Endothelial cell of umbilical vein (primary cell): ENCODE results near the gene MBOAT1. TPM values are rescaled to one million over a fixed set of nuclear protein-coding genes. Genes with fewer than 3 reads are reported as not detected.

Experiments used
- BruUV-seq: library from RNA; stranded (reverse); fragments of 400-500 nt; replicated peaks from 2 replicates; lab custom pipeline; 2021; lab: Mats Ljungman, UMichigan
- CTCF ChIA-PET: fragments of 300-600, 350-600 bp; sonication (Branson Sonifier 250); formaldehyde crosslinking; loops from one replicate; lab custom pipeline; 2021; ENCODE audit warnings: antibody characterized with exemption, inconsistent platforms; lab: Charles Lee
- POLR2A ChIA-PET: fragments of 300-600, 350-600 bp; sonication (Branson Sonifier 250); formaldehyde crosslinking; loops from one replicate; lab custom pipeline; 2021; ENCODE audit warnings: antibody characterized with exemption, inconsistent platforms; lab: Charles Lee
- DNase-seq: peaks from one replicate; pipeline ENCODE4 v3.0.0-alpha.2; 2011; ENCODE audit warnings: low read depth, low spot score
- FAIRE-seq: peaks from 2 replicates; lab custom pipeline; 2011; peaks lifted over from hg19 to GRCh38; lab: Jason Lieb, UNC
- H2AFZ ChIP-seq: 2 replicates; pipeline ENCODE4 v1.6.0; 2012; ENCODE audit warnings: low read depth, low read length, control low read depth, inconsistent platforms
- H3K27ac ChIP-seq: 2 replicates; pipeline ENCODE4 v1.5.1; 2011; ENCODE audit warnings: low read depth, mild to moderate bottlenecking, control low read depth, low read length, moderate library complexity; ENCODE audit not compliant: insufficient read depth
- H3K27me3 ChIP-seq, 2 experiments: 2 replicates each; pipeline versions ENCODE4 v1.6.0 to v1.6.1; 2011; ENCODE audit warnings: low read length in 2 of 2, mixed read lengths in 1 of 2; ENCODE audit not compliant: control insufficient read depth in 2 of 2, insufficient read depth in 2 of 2
- H3K36me3 ChIP-seq, 2 experiments: 2 replicates in 1 of 2; 3 replicates in 1 of 2; pipeline ENCODE4 v1.5.1; 2011; ENCODE audit warnings: low read length in 2 of 2, mild to moderate bottlenecking in 1 of 2, moderate library complexity in 1 of 2; ENCODE audit not compliant: control insufficient read depth in 2 of 2, insufficient read depth in 2 of 2; ENCODE audit errors: extremely low read depth in 1 of 2
- H3K4me1 ChIP-seq: 3 replicates; pipeline ENCODE4 v1.5.1; 2011; ENCODE audit warnings: mild to moderate bottlenecking, low read length; ENCODE audit not compliant: control insufficient read depth, insufficient read depth; ENCODE audit errors: extremely low read depth
- H3K4me2 ChIP-seq: 2 replicates; pipeline ENCODE4 v1.6.1; 2011; ENCODE audit warnings: low read length, control low read depth, mixed read lengths; ENCODE audit not compliant: insufficient read depth
- H3K4me3 ChIP-seq, 3 experiments: fragments of 200-600 bp in 1 of 3; sonication (generic), shearing (Covaris generic) in 1 of 3; replicated peaks in 1 of 3; 2 replicates each; pipeline ENCODE4 v1.5.1; 2011 to 2016; ENCODE audit warnings: control low read depth in 3 of 3, low read length in 3 of 3, mild to moderate bottlenecking in 2 of 3, inconsistent platforms in 1 of 3, low read depth in 1 of 3, moderate library complexity in 1 of 3; ENCODE audit not compliant: insufficient read depth in 1 of 3
- H3K79me2 ChIP-seq: 2 replicates; pipeline ENCODE4 v1.6.0; 2012; ENCODE audit warnings: low read length, inconsistent platforms; ENCODE audit not compliant: control insufficient read depth, insufficient read depth
- H3K9ac ChIP-seq: replicated peaks from 2 replicates; pipeline ENCODE3; 2011; ENCODE audit warnings: low read length, control low read depth; ENCODE audit not compliant: insufficient read depth; ENCODE audit errors: extremely low read depth
- H3K9me1 ChIP-seq: replicated peaks from 3 replicates; pipeline ENCODE4 v1.6.0; 2011; ENCODE audit warnings: mild to moderate bottlenecking, low read length; ENCODE audit not compliant: control insufficient read depth, insufficient read depth; ENCODE audit errors: extremely low read depth
- H3K9me3 ChIP-seq: replicated peaks from 2 replicates; pipeline ENCODE4 v1.5.1; 2012; ENCODE audit warnings: low read length, inconsistent platforms; ENCODE audit not compliant: control insufficient read depth, insufficient read depth
- H4K20me1 ChIP-seq: replicated peaks from 2 replicates; pipeline ENCODE3; 2011; ENCODE audit warnings: mild to moderate bottlenecking, low read length; ENCODE audit not compliant: control insufficient read depth, insufficient read depth; ENCODE audit errors: extremely low read depth
- CTCF ChIP-seq, 2 donors: IDR thresholded peaks; 1 replicate in 1 of 2; 2 replicates in 1 of 2; pipeline ENCODE4 v1.5.1; 2011; ENCODE audit warnings: low read length in 2 of 2, mild to moderate bottlenecking in 2 of 2, moderate library complexity in 2 of 2, control low read depth in 1 of 2, inconsistent platforms in 1 of 2, low read depth in 1 of 2; ENCODE audit not compliant: insufficient read depth in 1 of 2; ENCODE audit errors: extremely low read depth in 1 of 2
- EZH2 ChIP-seq: IDR thresholded peaks from 2 replicates; pipeline ENCODE4 v1.6.1; 2012; ENCODE audit warnings: borderline replicate concordance, low read depth, mild to moderate bottlenecking, moderate library complexity, low read length, inconsistent platforms; ENCODE audit not compliant: severe bottlenecking
- FOS ChIP-seq: IDR thresholded peaks from 2 replicates; pipeline ENCODE4 v1.6.1; 2011; ENCODE audit warnings: mild to moderate bottlenecking, low read length, moderate library complexity, borderline replicate concordance; ENCODE audit not compliant: insufficient read depth
- GATA2 ChIP-seq: IDR thresholded peaks from 2 replicates; pipeline ENCODE4 v1.7.0; 2011; ENCODE audit warnings: low read depth, mild to moderate bottlenecking, moderate library complexity, mixed read lengths, low read length; ENCODE audit not compliant: insufficient read length, insufficient read depth
- JUN ChIP-seq: IDR thresholded peaks from 2 replicates; pipeline ENCODE4 v1.6.1; 2011; ENCODE audit warnings: borderline replicate concordance, low read depth; ENCODE audit not compliant: insufficient read length, insufficient read depth
- MAX ChIP-seq: IDR thresholded peaks from 2 replicates; pipeline ENCODE4 v1.6.1; 2011; ENCODE audit not compliant: insufficient read depth, insufficient read length
- MYC ChIP-seq: IDR thresholded peaks from one replicate; pipeline ENCODE4 v1.6.1; 2011; ENCODE audit warnings: mild to moderate bottlenecking, low read depth, low read length
- POLR2A ChIP-seq: IDR thresholded peaks from 2 replicates; pipeline ENCODE4 v1.6.1; 2012; ENCODE audit warnings: low read depth, mild to moderate bottlenecking, control low read depth, low read length
- POLR2AphosphoS5 ChIP-seq: IDR thresholded peaks from 2 replicates; pipeline ENCODE4 v1.6.1; 2012; ENCODE audit warnings: low read depth, mild to moderate bottlenecking, control low read depth, low read length, moderate library complexity; ENCODE audit not compliant: insufficient read depth
- dilution Hi-C: fragments of 300-500 bp; cut with MboI; formaldehyde crosslinking; loops from one replicate; pipeline ENCODE4 v1.15.0; 2019; ENCODE audit warnings: low sequenced_read_pairs; ENCODE audit not compliant: extremely low pct_ligation_motif_present
- intact Hi-C: fragments of 100-400 bp; cut with micrococcal nuclease; formaldehyde crosslinking; loops from one replicate; pipeline ENCODE4 v1.10.0; 2022
- polyA plus RNA-seq, 4 experiments: library from polyadenylated mRNA; depleted of rRNA in 3 of 4; stranded (reverse) in 3 of 4; unstranded in 1 of 4; fragments of >200 nt; gene quantifications; 2 replicates each; pipeline versions ENCODE4 v1.2.1 to v1.2.3, GENCODE V29; 2011 to 2012; ENCODE audit warnings: missing spikeins in 1 of 4
- total RNA-seq: library from RNA; stranded (reverse); gene quantifications from 2 replicates; pipeline ENCODE4 v1.2.3, GENCODE V29; 2021

MBOAT1 gene
- total and polyA plus RNA-seq, 2 donors (not counting 3 experiments of a cell fraction or from before 2014, with no cell fraction given) = 2.1 to 5.4 TPM

DNA sequence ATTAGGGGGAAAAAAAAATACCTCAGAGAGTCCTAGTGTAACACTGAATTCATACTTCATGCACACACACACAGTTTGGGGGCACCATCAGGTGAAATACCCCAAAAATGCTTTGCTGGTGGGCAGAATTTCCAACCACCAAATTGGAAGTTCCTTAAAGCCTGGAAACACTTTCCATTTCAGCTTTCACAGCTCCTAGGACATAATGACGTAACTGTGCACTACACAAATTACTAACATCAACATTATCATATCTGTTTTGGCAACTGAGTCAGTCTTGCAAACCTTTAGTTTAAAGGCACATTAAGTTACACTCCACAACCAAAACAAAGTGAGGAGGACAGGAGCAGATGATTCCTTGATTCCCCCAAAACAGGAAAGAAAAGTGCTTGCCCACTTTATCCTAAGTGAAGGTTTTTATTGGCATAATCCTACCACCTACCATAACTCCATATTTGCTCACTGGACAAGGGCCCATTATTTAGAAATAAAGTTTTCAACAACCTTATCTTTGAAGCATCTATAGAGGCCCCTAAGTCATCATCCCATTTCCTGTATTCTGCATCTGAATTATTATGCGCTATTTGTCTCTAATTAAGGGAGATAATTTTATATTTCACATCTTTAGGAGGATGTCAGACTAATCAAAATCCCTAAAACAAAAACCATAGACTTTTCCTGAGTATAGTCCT lies 3.4 kb downstream of the MBOAT1 start:
- H3K9me3 ChIP-seq = no peaks in the 10 kb centered on the region
- H2AFZ ChIP-seq = no peak overlapping the region
- no peaks in the 10 kb centered on the region for H4K20me1 ChIP-seq
- no peaks in the 10 kb centered on the region for H3K9me1 ChIP-seq
- no peak overlapping the region for H3K4me3 ChIP-seq
- intact Hi-C loops (no loop called here), dilution Hi-C loops (no loop called here)
- H3K4me2 ChIP-seq = no peak overlapping the region
- H3K79me2 ChIP-seq = no peaks in the 10 kb centered on the region
- DNase-seq (no peak), FAIRE-seq (no peak)
- no peaks in the 10 kb centered on the region for H3K27me3 ChIP-seq
- H3K4me1 ChIP-seq = peaks cover 15% of the 10 kb centered on the region
- no peak for TF ChIP-seq JUN
- no peak for TF ChIP-seq CTCF (IDR thresholded peaks at IDR 0.05; ENCODE audit: extremely low read depth in 1 of 2, insufficient read depth in 1 of 2, low read depth in 1 of 2, low read length in 2 of 2)
- no peak for TF ChIP-seq GATA2
- TF ChIP-seq FOS = no peak
- TF ChIP-seq EZH2 = no peak
- TF ChIP-seq MYC = no peak
- no peak for TF ChIP-seq POLR2AphosphoS5
- no peak for TF ChIP-seq MAX
- TF ChIP-seq POLR2A = no peak
- CTCF ChIA-PET = no interaction called here
- no TSS peak for BruUV-seq
- H3K27ac ChIP-seq = no peak overlapping the region
- H3K9ac ChIP-seq = no peak overlapping the region
- POLR2A ChIA-PET = no interaction called here
- no peaks in the 10 kb centered on the region for H3K36me3 ChIP-seq
